ENCODE measurements around the gene FGF13. TPM values are rescaled to one million over a fixed set of nuclear protein-coding genes. Genes with fewer than 3 reads are reported as not detected.

FGF13 gene
- total RNA-seq, 1 donor from 2014 or later, result 6.8 TPM

- Histone ChIP-seq H3K36me3 (ENCODE audit: control insufficient read depth, insufficient read depth, low read length) (no peaks in the 10 kb centered on the region), H3K27me3 (ENCODE audit: control insufficient read depth, insufficient read depth, low read length) (no peaks in the 10 kb centered on the region), H3K4me3 (ENCODE audit: low read depth, low read length) (no peak overlapping the region)
- peak; percentile 47 for TF ChIP-seq CTCF (IDR thresholded peaks at IDR 0.05; ENCODE audit: insufficient read depth, low read length, severe bottlenecking)
- DNase-seq (ENCODE audit: low read depth) (peak; percentile 41), FAIRE-seq (no peak)
Observed at GRCh38 chrX:138745196-138745595, 33.7 kb upstream of the FGF13 start.

- FAIRE-seq (no peak), DNase-seq (ENCODE audit: low read depth) (no peak)
- Histone ChIP-seq H3K27me3 (ENCODE audit: control insufficient read depth, insufficient read depth, low read length) (no peaks in the 10 kb centered on the region), H3K4me3 (ENCODE audit: low read depth, low read length) (no peak overlapping the region), H3K36me3 (ENCODE audit: control insufficient read depth, insufficient read depth, low read length) (no peaks in the 10 kb centered on the region)
- TF ChIP-seq CTCF (IDR thresholded peaks at IDR 0.05; ENCODE audit: insufficient read depth, low read length, severe bottlenecking), result no peak
Observed at GRCh38 chrX:138742217-138742616, 30.7 kb upstream of the FGF13 start.

- H3K36me3 ChIP-seq (ENCODE audit: control insufficient read depth, insufficient read depth, low read length), result no peaks in the 10 kb centered on the region
- DNase-seq (ENCODE audit: low read depth), result no peak
- no peak overlapping the region for H3K4me3 ChIP-seq (ENCODE audit: low read depth, low read length)
- no peaks in the 10 kb centered on the region for H3K27me3 ChIP-seq (ENCODE audit: control insufficient read depth, insufficient read depth, low read length)
- TF ChIP-seq CTCF (IDR thresholded peaks at IDR 0.05; ENCODE audit: insufficient read depth, low read length, severe bottlenecking), result no peak
- FAIRE-seq, result no peak
Observed at GRCh38 chrX:138740341-138740740, 28.8 kb upstream of the FGF13 start.

- H3K27me3 ChIP-seq (ENCODE audit: control insufficient read depth, insufficient read depth, low read length), result no peaks in the 10 kb centered on the region
- DNase-seq (ENCODE audit: low read depth) (no peak), FAIRE-seq (no peak)
- TF ChIP-seq CTCF (IDR thresholded peaks at IDR 0.05; ENCODE audit: insufficient read depth, low read length, severe bottlenecking), result no peak
- no peaks in the 10 kb centered on the region for H3K36me3 ChIP-seq (ENCODE audit: control insufficient read depth, insufficient read depth, low read length)
- H3K4me3 ChIP-seq (ENCODE audit: low read depth, low read length), result no peak overlapping the region
Observed at GRCh38 chrX:138723301-138723700, 11.8 kb upstream of the FGF13 start.

GRCh38 chrX:138719396-138719795, 7.9 kb upstream of the FGF13 start:
- FAIRE-seq (no peak), DNase-seq (ENCODE audit: low read depth) (no peak)
- TF ChIP-seq CTCF (IDR thresholded peaks at IDR 0.05; ENCODE audit: insufficient read depth, low read length, severe bottlenecking), result no peak
- Histone ChIP-seq H3K36me3 (ENCODE audit: control insufficient read depth, insufficient read depth, low read length) (no peaks in the 10 kb centered on the region), H3K4me3 (ENCODE audit: low read depth, low read length) (no peak overlapping the region), H3K27me3 (ENCODE audit: control insufficient read depth, insufficient read depth, low read length) (no peaks in the 10 kb centered on the region)

- FAIRE-seq, result no peak
- no peak for TF ChIP-seq CTCF (IDR thresholded peaks at IDR 0.05; ENCODE audit: insufficient read depth, low read length, severe bottlenecking)
- Histone ChIP-seq H3K36me3 (ENCODE audit: control insufficient read depth, insufficient read depth, low read length) (no peaks in the 10 kb centered on the region), H3K27me3 (ENCODE audit: control insufficient read depth, insufficient read depth, low read length) (no peaks in the 10 kb centered on the region), H3K4me3 (ENCODE audit: low read depth, low read length) (no peak overlapping the region)
- no peak for DNase-seq (ENCODE audit: low read depth)
Observed at GRCh38 chrX:138718941-138719340, 7.4 kb upstream of the FGF13 start.

All from bronchial epithelial cell (primary cell).